IMR-90 (cell line): ENCODE measurements around the gene MGME1. TPM values are rescaled to one million over a fixed set of nuclear protein-coding genes. Genes with fewer than 3 reads are reported as not detected.

ENCODE experiments used
- ATAC-seq: fragments of 200-7000 bp; cut with Tn5 transposase; 2 replicates; pipeline ENCODE4 v1.9.1; 2020; ENCODE audit warnings: low read depth, mild to moderate bottlenecking, moderate library complexity
- BruUV-seq: library from RNA; stranded (reverse); fragments of 400-500 nt; replicated peaks from 2 replicates; lab custom pipeline; 2021; lab: Mats Ljungman, UMichigan
- CTCF ChIA-PET: fragments of 300-600 bp; formaldehyde crosslinking; extraction: SDS; loops from one replicate; lab custom pipeline; 2021; ENCODE audit warnings: antibody characterized with exemption; lab: Yijun Ruan, JAX
- POLR2A ChIA-PET: fragments of 300-600 bp; sonication (Branson Sonifier 250); formaldehyde crosslinking; loops from one replicate; lab custom pipeline; 2022; ENCODE audit warnings: antibody characterized with exemption; ENCODE audit not compliant: unreplicated experiment; lab: Charles Lee
- DNase-seq: peaks from one replicate; pipeline ENCODE4 v3.0.0; 2013
- H2AFZ ChIP-seq: replicated peaks from 2 replicates; pipeline ENCODE3; 2013; ENCODE audit warnings: low read length, mild to moderate bottlenecking; ENCODE audit not compliant: poor library complexity
- H2AK5ac ChIP-seq: 2 replicates; pipeline ENCODE4 v1.6.1; 2013; ENCODE audit warnings: low read depth, low read length, inconsistent platforms
- H2AK9ac ChIP-seq: replicated peaks from 2 replicates; pipeline ENCODE3; 2013; ENCODE audit warnings: mild to moderate bottlenecking, low read depth, low read length, moderate library complexity; ENCODE audit not compliant: poor library complexity
- H2BK120ac ChIP-seq: 2 replicates; pipeline ENCODE4 v1.6.1; 2013; ENCODE audit warnings: low read depth, low read length, inconsistent platforms
- H2BK15ac ChIP-seq: 3 replicates; pipeline ENCODE4 v1.6.1; 2013; ENCODE audit warnings: low read depth, low read length, inconsistent platforms
- H2BK20ac ChIP-seq: 2 replicates; pipeline ENCODE4 v1.6.1; 2013; ENCODE audit warnings: low read depth, mild to moderate bottlenecking, inconsistent platforms, low read length, moderate library complexity
- H2BK5ac ChIP-seq: 2 replicates; pipeline ENCODE4 v1.6.1; 2013; ENCODE audit warnings: mild to moderate bottlenecking, low read depth, low read length, inconsistent platforms; ENCODE audit not compliant: poor library complexity, severe bottlenecking
- H3K14ac ChIP-seq: replicated peaks from 2 replicates; pipeline ENCODE4 v1.6.1; 2013; ENCODE audit warnings: low read depth, low read length, inconsistent platforms
- H3K18ac ChIP-seq: 2 replicates; pipeline ENCODE4 v1.6.1; 2013; ENCODE audit warnings: low read depth, low read length, control low read depth
- H3K23ac ChIP-seq: 2 replicates; pipeline ENCODE4 v1.6.1; 2013; ENCODE audit warnings: low read depth, low read length, inconsistent platforms
- H3K27ac ChIP-seq: 2 replicates; pipeline ENCODE4 v1.5.1; 2013; ENCODE audit warnings: mild to moderate bottlenecking, control low read depth, low read length; ENCODE audit not compliant: insufficient read depth
- H3K27me3 ChIP-seq: 2 replicates; pipeline ENCODE4 v1.6.1; 2013; ENCODE audit warnings: low read length; ENCODE audit not compliant: control insufficient read depth, insufficient read depth
- H3K36me3 ChIP-seq: 2 replicates; pipeline ENCODE4 v1.6.1; 2013; ENCODE audit warnings: low read length, mixed read lengths; ENCODE audit not compliant: control insufficient read depth, insufficient read depth
- H3K4ac ChIP-seq: 2 replicates; pipeline ENCODE4 v1.6.1; 2013; ENCODE audit warnings: low read depth, low read length, inconsistent platforms
- H3K4me1 ChIP-seq: 2 replicates; pipeline ENCODE4 v1.6.1; 2013; ENCODE audit warnings: low read length, mixed read lengths; ENCODE audit not compliant: control insufficient read depth, insufficient read depth
- H3K4me2 ChIP-seq: 2 replicates; pipeline ENCODE4 v1.6.1; 2013; ENCODE audit warnings: low read depth, mild to moderate bottlenecking, control low read depth, low read length, moderate library complexity
- H3K4me3 ChIP-seq: 2 replicates; pipeline ENCODE4 v1.5.1; 2013; ENCODE audit warnings: low read depth, mild to moderate bottlenecking, control low read depth, low read length, moderate library complexity; ENCODE audit not compliant: insufficient read depth
- H3K56ac ChIP-seq: 2 replicates; pipeline ENCODE4 v1.6.1; 2013; ENCODE audit warnings: low read length, inconsistent platforms; ENCODE audit not compliant: insufficient read depth; ENCODE audit errors: extremely low read depth
- H3K79me1 ChIP-seq, 2 experiments: 2 replicates each; pipeline ENCODE4 v1.6.1; 2013; ENCODE audit warnings: low read length in 2 of 2, inconsistent platforms in 1 of 2, low read depth in 1 of 2
- H3K9ac ChIP-seq: 2 replicates; pipeline ENCODE4 v1.6.1; 2013; ENCODE audit warnings: low read depth, low read length, control low read depth
- H3K9me1 ChIP-seq: 2 replicates; pipeline ENCODE4 v1.6.1; 2013; ENCODE audit warnings: low read length, inconsistent platforms; ENCODE audit not compliant: insufficient read depth
- H3K9me3 ChIP-seq: 2 replicates; pipeline ENCODE4 v1.6.1; 2013; ENCODE audit warnings: low read length; ENCODE audit not compliant: control insufficient read depth, insufficient read depth
- H4K20me1 ChIP-seq: 2 replicates; pipeline ENCODE4 v1.6.1; 2013; ENCODE audit warnings: low read length, inconsistent platforms; ENCODE audit not compliant: insufficient read depth
- H4K5ac ChIP-seq: 2 replicates; pipeline ENCODE4 v1.6.1; 2013; ENCODE audit warnings: mild to moderate bottlenecking, low read depth, low read length, control low read depth
- H4K8ac ChIP-seq, 2 experiments: 2 replicates each; pipeline ENCODE4 v1.6.1; 2013; ENCODE audit warnings: low read depth in 2 of 2, low read length in 2 of 2, control low read depth in 1 of 2, inconsistent platforms in 1 of 2
- H4K91ac ChIP-seq: 2 replicates; pipeline ENCODE4 v1.6.1; 2013; ENCODE audit warnings: low read depth, low read length, inconsistent platforms; ENCODE audit not compliant: insufficient read depth
- MAFK ChIP-seq: IDR thresholded peaks from 2 replicates; pipeline ENCODE4 v1.6.1; 2012; ENCODE audit warnings: low read depth, low read length, improper control_type of control experiment
- MAZ ChIP-seq: IDR thresholded peaks from 2 replicates; pipeline ENCODE4 v1.6.1; 2012; ENCODE audit warnings: low read depth, mild to moderate bottlenecking, low read length, improper control_type of control experiment, moderate library complexity, borderline replicate concordance
- NFE2L2 ChIP-seq: fragments of 150-350 bp; IDR thresholded peaks from 2 replicates; pipeline ENCODE4 v1.6.1; 2016; ENCODE audit warnings: low read depth, mild to moderate bottlenecking, low read length
- WGBS, 2 experiments: methylation state at CpG; one replicate each; pipeline versions ENCODE4 v1.1.5 to v1.1.7; 2013; ENCODE audit warnings: missing lambda C conversion rate in 2 of 2; ENCODE audit not compliant: insufficient read length in 1 of 2; ENCODE audit errors: extremely low coverage in 2 of 2; 5-methylcytosine and 5-hydroxymethylcytosine counted together
- dilution Hi-C: fragments of 300-500 bp; cut with HindIII; formaldehyde crosslinking; loops from one replicate; pipeline ENCODE4 v1.14.3; 2018; ENCODE audit warnings: low sequenced_read_pairs; ENCODE audit not compliant: unreplicated experiment
- in situ Hi-C: fragments of 300-500 bp; cut with MboI; formaldehyde crosslinking; loops from 3 replicates; pipeline ENCODE4 v1.14.3; 2019; ENCODE audit warnings: low sequenced_read_pairs, inconsistent platforms, mixed read lengths
- intact Hi-C: fragments of 100-400 bp; cut with micrococcal nuclease; formaldehyde crosslinking; loops from 2 replicates; pipeline ENCODE4 v1.10.0; 2022
- polyA plus RNA-seq, 3 experiments: library from polyadenylated mRNA; depleted of rRNA; stranded (reverse); fragments of >200 nt; gene quantifications; 2 replicates each; pipeline ENCODE4 v1.2.3, GENCODE V29; 2012; ENCODE audit warnings: low replicate concordance in 1 of 3
- total RNA-seq: library from RNA; depleted of rRNA; stranded (reverse); fragments of >200 nt; gene quantifications from 2 replicates; pipeline ENCODE4 v1.2.3, GENCODE V29; 2012

The MGME1 gene
- total and polyA plus RNA-seq, 2 of the 4 experiments (the other 2 are of a cell fraction), result 7.2 to 9.3 TPM

GRCh38 chr20:17951323-17951722, 17.5 kb upstream of the MGME1 start:
- Histone ChIP-seq H2BK15ac (no peak overlapping the region), H2BK5ac (no peak overlapping the region), H3K27ac (no peak overlapping the region), H3K27me3 (no peaks in the 10 kb centered on the region), H4K5ac (no peak overlapping the region), H3K4me3 (no peak overlapping the region), H3K23ac (no peak overlapping the region), H3K14ac (no peak overlapping the region), H3K4me1 (peaks cover 1% of the 10 kb centered on the region; the same call in 1 of the 2 replicates), H2BK120ac (no peak overlapping the region), H2AFZ (no peak overlapping the region), H3K9ac (no peak overlapping the region), H3K56ac (no peak overlapping the region), H2AK5ac (no peak overlapping the region), H3K18ac (no peak overlapping the region), H4K20me1 (peaks cover 40% of the 10 kb centered on the region), H2AK9ac (no peak overlapping the region), H3K36me3 (peaks cover 67% of the 10 kb centered on the region), H3K4me2 (no peak overlapping the region), H3K9me1 (no peaks in the 10 kb centered on the region; the same call in 1 of the 2 replicates), H4K8ac (no peak overlapping the region), H4K91ac (no peak overlapping the region), H3K9me3 (no peaks in the 10 kb centered on the region), H2BK20ac (no peak overlapping the region), H3K79me1 (peaks cover 41 to 72% of the 10 kb centered on the region in 2 experiments), H3K4ac (no peak overlapping the region)
- POLR2A ChIA-PET, result no interaction called here
- WGBS, 2 experiments, result no CpG with 5 or more reads among the region's 2 CpGs
- in situ Hi-C loops (no loop called here), intact Hi-C loops (no loop called here), dilution Hi-C loops (no loop called here)
- DNase-seq (no peak), ATAC-seq (no peak)
- CTCF ChIA-PET, result no interaction called here
- no TSS peak for BruUV-seq
- TF ChIP-seq MAZ (no peak), MAFK (peak; percentile 68), NFE2L2 (no peak)
